Anterior cingulate cortex (tissue), 58 donors: Measurements from ENCODE around the gene RFX3.

Source experiments
- DNase-seq, 58 donors: peaks; one replicate each; lab custom pipeline; 2025; lab: John Stamatoyannopoulos, UW

The RFX3 gene

DNA sequence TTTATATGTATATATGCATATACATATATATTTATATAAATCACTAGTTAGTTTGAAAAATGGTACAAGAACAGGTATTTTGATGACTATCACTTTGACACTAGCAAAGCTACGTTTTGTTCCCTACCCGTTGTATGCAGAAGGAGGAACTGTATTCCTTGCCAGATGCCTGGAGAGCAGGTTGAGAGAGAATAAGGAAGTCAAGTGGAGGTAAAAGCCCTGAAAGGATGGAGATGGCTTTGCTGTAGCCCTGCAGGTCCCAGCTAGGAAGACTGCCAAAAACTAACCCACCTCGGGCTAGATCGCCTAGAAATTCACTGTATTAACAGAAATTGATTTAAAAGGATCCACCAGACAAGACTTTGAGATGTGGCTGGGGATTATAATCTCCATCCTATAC is 229.3 kb downstream of the RFX3 start:
- no peak for DNase-seq

DNA sequence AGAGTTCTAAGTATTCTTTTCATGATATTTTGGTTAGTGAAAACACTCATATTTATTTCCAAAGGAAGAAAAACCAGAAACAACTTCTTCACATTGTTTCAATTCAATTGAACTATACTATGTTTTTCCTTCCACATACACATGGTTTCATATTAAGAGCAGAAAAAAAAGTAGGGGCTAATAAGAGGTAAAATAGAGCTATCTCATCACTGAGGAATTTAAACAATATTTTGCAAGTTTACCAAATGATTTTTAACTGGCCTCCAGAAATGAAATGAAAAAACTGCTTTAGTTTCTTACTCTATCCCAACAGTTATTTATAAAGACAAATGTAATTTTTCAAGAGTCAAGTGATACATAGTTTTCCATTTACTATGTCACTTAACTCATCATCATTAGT is 233.5 kb downstream of the RFX3 start:
- no peak for DNase-seq

DNA sequence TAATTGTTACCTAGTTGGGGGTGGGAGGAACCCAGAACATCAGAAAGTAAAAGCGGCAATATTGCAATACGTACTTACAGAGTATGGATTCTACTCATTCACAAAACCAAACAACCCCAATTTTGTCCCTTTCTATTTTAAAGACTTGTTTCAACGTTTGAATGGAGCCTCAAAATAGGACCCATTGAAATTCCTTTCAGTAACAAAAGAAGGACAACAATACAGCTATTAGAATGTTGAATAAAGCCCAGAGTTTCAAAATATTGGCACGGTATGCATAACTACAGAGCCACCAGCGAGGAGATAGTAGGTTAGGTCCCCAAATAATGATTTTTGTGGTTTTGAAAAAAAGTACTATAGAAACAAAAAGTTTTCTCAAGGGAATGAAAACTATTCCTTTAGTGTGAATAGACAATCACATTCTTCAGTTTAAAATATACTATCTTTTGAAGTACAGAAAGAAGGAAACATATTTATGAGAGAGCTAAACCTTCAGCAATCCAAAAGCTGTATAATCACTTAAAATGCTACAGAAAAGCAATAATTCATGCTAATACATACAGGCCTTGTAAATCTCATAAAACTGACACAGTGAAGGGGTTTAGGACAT is 235.5 kb downstream of the RFX3 start:
- no peak for DNase-seq

DNA sequence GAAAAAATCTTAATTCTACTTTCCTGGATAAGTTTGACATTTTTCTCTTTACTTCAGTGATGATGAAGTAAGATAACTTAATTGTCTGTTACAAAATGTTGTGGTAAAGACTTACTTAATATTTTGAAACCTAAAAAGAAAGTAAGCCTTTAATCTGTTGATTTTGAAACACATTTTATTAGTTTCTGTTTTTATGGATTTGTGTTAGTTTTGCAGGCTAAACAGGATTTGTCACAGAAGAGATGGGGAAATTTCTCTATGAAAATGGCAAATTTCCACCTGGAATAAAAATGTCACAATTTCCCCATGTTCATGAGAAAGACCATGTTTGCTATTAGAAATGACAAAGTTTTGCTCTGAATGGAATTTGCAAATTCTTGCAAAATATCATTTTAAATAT is 237.1 kb downstream of the RFX3 start:
- no peak for DNase-seq

DNA sequence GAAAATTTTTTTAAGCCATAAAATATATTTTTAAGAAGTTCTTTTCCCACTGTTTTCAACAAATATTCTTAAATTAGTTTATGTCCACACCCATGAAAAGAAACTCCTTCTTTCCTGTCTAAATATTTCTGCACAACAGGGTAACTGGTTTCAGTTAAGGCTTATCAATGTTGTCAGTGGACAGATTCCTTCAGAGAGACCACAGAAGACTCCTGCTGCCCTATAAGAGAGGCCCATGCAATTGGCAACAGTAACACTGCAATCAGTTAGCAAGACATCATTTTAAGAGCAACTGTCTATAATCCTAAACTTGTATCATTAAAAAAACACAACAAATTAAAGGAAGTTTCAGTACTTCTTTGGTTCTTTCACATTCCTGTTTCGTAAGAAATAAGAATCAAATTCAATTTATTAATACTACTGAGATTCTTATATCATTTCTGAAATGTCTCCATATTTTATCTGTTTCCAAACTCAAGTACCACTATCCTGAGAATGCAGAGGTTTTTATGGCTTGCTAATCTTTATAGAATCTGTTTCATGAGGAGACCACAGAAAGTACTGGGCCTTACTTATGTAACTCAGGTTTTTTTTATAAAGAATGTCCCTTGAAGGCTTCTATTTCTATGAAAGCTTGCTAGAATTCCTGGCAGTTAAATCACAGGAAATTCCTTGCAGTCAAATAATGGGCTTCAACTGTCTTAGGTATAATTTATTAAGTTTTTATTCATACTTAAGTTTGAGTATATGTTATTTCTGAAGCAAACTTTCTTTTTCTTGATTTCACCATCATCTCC is 240.2 kb downstream of the RFX3 start:
- no peak for DNase-seq

DNA sequence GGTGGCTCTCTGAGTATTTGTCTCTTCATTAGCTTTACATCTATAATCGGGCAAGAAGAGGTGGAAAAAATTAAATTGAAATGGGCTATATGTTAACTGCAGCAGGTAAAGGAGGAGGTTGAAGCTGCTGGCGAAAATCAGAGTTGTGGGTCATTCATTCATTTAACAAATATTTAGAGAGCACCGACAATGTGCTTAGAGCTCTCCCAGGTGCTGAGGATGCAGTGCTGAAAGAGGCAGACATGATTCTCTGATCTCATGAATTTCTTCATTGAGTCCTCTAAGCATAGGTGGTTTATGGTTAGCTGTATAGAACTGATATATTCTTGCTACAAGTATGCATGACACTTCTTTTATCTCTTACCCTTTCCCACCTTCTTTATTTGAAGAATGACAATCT is 243.4 kb downstream of the RFX3 start:
- DNase-seq = no peak

DNA sequence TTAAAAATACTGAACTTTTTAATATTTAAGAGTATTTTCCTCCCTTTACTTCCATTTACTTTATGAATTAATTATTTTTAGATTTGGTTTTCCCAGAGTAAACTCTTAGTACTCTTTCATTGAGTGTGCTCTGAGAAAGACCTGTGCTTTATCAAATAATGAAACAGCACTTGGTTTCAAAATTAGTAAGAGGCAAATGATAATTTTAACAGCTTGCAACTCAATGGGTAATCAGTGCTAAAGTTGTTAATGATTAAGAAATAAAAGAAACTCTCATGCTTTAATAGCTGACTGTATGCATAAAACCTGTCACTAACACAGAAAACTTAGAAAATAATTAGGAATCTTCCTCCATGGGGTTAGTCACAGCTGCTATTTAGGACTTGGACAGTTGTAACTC is 244.4 kb downstream of the RFX3 start:
- DNase-seq = no peak

DNA sequence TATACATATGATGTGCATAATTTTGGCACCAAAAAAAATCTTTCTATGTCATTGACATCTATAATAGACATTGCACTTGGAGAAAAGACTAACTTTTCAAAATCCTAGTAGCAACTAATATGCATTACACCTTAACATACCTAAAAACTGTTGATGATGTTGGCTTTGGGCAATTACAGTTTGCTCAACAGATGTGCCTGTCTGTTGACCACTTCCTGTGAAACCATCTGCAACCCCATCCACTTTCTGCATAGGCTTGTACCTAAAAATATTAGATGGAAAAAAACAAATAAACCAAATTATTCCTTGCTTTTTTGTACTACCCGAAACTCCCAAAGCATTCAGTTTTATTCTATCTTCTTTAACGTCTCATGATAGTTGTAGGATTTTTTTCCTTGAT is 248.6 kb downstream of the RFX3 start:
- no peak for DNase-seq

DNA sequence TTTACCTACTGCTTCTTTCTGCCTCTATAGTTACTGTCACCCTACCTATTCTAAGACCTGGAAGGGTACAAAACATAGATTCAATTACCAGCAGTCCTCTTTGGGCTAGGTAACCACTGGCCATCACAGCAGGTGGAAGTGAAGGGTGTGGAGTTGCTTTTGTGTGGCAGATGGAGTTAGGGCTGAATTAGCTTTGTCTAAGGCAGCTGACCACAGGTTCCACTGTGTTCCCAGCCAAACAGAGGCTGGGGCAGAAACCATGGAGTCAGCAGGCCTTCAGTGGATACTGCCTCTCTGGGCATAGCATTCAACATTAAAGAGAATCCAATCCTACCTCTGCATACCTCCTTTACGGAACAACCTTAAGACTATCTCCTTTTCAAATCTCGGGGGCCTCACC is 254.2 kb downstream of the RFX3 start:
- DNase-seq = no peak

DNA sequence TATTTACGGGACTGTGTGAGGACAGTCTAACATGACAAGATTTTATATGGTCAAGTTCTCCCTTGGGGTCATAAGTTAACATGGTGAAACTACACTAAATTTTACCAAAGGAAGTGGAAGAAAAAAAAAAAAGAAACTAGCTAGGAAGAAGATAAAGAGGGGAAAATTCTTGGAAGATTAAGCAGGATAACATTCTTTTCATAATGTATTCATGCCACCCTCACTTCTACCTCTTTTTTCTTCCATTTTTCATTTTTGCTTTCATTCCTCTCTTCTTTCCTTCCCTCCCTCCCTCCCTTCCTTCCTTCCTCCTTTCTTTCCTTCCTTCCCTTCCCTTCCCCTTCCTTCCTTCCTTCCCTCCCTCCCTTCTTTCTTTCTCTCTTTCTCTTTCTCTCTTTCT is 254.6 kb downstream of the RFX3 start:
- DNase-seq = no peak

DNA sequence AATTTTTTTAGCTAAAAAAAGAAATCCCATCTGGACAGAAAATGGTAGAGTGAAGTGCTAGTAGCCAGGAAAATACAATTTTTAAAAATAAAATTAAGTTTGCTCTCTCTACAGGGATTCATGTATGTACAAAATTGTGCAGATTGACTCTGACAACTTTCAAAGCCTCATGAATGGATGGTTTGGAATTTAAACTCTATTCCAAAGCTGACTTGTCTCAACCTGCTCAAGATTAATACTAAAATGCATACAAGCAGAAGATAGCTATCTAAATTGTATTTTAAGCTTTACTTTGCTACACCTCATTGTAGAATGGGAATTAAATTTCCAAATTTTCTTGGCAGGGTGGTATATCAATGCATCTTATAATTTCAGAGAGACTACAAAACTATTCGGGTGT is 257.6 kb downstream of the RFX3 start:
- no peak for DNase-seq

DNA sequence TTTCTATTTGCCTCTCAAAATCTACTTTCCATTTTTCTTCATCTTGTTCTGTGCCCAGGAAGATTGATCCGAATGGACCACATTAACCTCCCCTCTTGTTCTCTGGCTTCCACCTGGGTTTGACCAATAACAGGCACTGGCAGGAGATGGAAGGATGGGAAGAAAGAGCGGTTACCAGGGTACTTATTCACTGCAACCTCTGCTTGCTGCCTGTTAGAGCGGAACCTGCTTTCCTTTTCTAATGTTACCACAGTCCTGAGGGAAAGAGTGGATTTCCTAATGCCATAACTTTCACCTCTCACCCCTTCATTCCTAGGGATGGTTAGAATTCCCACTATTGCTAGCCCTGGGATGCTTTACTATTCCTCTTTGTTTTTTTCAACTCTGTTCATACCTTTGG is 262.1 kb downstream of the RFX3 start:
- DNase-seq = no peak

DNA sequence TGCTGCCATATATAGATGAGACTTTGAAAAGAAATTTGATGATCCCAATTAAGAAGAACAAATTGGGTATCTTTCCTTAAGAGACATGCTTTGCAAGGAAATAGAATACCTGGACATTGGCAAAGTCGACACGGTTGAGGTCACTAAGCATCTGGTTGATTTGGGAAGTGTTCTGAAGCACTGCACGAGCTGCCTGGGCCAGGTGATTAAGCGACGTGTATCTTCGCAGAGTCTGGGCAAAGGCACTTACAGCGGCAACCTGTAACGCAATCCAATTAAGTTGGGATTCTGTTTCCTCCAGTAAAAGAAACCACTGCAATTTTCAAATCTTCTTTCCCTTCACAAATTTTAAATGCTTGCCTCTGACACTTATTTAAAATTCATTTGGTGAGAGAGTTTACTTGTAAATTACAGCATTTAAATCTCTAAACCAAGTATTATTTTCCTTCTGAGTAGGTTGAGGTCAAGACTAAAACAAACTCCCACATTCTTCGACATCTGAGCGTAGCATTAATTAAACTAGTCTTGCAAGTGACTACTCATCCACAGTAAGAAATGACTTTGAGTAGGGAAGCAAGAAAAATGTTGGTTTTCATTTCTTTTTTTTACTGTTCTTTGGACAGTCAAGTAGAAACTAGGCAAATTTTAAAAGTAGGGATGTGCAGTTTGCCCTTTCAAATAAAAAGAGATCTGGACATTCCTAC is 262.8 kb downstream of the RFX3 start:
- no peak for DNase-seq

DNA sequence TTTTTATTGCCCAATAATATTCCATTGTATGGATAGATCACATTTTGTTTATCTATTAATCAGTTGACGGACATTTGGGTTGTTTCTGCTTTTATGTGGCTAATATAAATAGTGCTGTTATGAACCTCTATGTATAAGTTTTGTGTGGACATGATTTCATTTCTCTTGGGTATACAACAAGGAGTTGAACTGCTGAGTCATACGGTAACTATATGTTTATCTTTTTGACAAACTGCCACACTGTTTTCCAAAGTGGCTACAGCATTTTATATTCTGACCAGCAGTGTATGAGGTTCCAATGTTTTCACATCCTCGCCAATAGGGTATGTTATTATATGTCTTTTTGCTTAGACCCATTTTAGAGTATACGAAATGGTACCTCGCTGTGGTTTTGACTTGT is 264.3 kb downstream of the RFX3 start:
- no peak for DNase-seq

DNA sequence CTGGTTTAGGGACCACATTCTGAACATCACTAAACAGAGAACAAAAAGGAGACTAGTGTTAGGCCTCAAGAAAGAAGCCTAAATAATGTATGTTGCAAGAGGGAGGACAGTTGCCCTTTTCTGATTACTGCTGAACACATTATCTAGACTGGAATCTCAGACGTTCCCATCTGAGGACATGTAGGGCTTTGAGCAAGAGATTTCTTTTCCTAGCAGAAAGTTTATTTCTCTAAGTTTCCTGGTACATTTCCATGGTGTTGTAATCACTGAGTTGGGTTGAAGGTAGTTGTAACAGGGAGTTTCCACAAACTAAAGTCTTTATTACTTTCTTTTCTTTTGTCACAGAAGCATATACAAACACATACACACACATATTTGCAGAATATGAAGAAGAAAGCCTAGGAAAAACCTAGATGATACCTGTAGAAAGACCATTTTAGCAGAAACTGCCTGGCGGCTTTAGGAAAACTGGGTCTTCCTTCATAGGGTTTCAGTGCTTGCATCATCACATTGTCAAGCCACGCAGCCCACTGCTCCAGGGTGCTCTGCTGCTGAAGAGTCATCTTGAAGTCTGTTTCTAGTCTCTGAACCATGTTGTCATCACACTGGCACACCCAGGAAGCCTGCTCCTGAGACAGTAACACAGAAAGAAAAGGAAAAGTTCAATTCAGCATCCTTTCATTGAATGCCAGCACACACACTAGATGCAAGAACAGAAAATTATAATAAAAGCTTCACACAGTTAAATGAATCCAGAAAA is 269.1 kb downstream of the RFX3 start:
- no peak for DNase-seq

DNA sequence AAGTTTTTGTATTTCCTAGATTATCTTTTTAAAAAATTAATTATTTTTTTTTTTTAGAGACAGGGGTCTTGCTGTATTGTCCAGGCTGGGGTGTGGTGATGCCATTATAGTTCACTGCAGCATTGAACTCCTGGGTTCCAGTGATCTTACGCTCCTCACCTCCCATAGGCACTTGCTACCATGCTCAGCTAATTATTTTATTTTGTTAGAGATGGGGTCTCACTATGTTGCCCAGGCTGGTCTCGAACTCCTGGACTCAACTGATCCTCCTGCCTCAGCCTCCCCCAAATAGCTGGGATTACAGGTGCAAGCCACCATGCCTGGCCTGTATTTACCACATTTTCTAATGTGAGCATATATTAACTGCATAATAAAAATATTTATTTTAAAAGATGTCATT is 274.5 kb downstream of the RFX3 start:
- DNase-seq = no peak

DNA sequence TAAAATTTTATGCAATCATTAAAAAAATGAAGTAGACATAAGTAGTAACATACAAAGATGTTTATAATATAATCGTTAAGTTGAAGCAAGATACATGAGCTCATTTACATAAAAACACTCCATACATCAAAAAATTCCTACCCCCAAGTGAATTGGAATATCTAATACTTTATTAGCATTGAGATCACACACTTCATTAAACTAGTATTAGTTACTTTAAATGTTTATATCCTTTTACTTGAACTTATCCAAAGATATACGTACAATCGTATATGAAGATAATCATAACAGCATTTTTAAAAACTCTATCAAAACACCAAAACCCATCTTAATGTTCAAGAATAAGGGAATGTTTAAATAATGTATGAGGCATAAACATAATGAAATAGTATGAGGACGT is 275.1 kb downstream of the RFX3 start:
- DNase-seq = no peak

DNA sequence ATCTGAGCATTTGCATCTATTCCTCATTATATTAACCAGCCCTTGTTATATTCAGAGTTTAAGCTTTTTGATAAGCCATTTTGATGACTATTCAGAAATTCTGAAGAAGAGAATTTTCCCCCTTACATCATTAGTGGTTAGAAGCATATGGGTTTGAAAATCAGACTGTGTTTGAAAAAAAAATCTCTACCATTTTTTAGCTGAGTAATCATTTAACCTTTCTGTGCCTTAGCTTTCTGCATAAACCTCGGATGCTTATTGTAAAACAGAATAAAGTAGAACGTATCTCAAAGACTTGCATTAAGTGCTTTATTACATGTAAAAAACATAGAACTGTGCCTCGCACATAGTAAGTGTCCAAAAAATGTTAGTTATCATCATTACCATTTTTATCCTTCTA is 278.6 kb downstream of the RFX3 start:
- DNase-seq = no peak

DNA sequence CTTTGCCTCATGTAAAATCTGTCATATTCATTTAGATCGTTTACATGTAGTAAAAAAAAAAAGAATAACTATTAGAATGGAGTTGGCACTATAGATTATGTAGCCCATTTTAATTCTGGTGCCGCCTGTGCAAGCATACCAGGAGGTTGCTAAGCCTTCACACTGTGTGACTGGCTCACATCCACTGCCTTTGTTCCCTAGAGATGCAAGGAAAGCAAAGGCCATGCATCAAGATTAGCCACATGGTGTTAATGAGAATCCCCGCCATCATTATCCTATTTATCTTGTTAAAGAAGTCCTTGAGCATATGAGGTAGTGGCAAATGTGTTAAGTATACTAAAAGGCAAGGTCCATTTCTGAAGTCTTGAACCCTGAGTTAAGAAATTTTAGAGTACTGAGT is 279.6 kb downstream of the RFX3 start:
- no peak for DNase-seq

DNA sequence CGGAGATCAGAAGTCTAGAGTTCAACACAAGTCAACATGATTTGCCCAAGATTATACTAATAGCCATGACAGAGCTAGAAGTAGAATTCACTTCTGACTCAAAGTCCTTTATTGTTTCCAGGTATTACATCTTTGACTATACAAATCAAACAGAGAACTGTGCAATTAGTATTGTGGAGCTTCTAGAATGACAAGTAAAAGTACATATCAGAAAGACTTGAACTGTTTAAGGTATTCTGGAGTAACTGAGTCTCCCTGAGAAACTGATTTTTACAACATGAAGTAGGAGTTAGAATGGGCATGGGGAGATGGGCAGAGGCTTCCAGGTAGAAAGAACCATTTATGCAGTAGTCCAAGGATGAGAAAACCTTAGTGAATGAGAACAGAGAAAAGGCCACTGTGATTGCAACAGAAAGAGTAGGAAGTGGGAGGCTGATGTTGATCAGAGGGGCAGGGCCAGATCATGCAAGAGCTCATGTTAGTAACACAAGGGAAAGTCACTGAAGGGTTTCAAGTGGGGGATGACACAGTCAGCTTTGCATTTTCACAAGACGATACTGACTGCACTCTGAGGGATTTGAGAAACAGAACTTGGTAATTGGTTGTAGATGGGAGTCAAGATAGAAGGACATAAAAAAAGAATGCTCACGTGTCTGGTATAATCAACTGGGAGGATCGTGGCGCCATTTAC is 280.7 kb downstream of the RFX3 start:
- no peak for DNase-seq

DNA sequence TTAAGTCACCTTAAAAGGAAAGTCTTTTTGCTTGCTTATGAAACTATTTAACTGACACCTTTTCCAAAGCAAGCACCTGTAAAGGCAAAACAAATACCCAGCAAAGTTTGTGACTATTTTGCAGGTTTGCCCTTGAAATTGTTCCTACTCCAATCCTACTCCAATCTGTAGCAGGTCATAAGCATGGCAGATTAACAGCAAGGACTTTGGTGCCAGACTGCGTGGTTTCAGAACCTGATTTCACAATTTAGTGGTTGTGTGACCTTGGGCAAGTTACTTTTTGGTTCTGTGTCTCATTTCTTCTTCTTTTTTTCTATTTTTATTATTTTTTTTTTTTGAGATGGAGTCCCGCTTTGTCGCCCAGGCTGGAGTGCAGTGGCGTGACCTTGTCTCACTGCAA is 282.1 kb downstream of the RFX3 start:
- DNase-seq = no peak
